Activated naive CD8-positive, alpha-beta T cell treated with anti-CD3 and anti-CD28 coated beads for 36 hours (primary cell): ENCODE data around the gene IGFN1. TPM values are rescaled to one million over a fixed set of nuclear protein-coding genes. Genes with fewer than 3 reads are reported as not detected.

ENCODE experiments used
- total RNA-seq, 2 experiments: library from RNA; stranded (reverse); gene quantifications; one replicate each; pipeline ENCODE4 v1.2.3, GENCODE V29; 2021

The IGFN1 gene
- total RNA-seq, 2 experiments from 2014 or later, result not detected

Other genes with a start within 250 kb of the IGFN1 start
- 10 to 100 TPM; 55.7 to 56.2 TPM for gene KIF21B, start 167.1 kb upstream of the IGFN1 start, total RNA-seq
- gene CACNA1S, start 78.4 kb upstream of the IGFN1 start, total RNA-seq, result not detected
- under 1 TPM; 0.30 to 0.35 TPM for gene ASCL5, start 63.6 kb upstream of the IGFN1 start, total RNA-seq
- gene TMEM9, start 36.4 kb upstream of the IGFN1 start, total RNA-seq, result 10 to 100 TPM; 28.2 to 29.8 TPM
- under 1 TPM; 0.04 to 0.06 TPM for gene PKP1, start 92.7 kb downstream of the IGFN1 start, total RNA-seq
- not detected for gene TNNT2, start 186.9 kb downstream of the IGFN1 start, total RNA-seq
- gene LAD1, start 208.5 kb downstream of the IGFN1 start, total RNA-seq, result not detected
- gene TNNI1, start 230.9 kb downstream of the IGFN1 start, total RNA-seq, result not detected